ENCODE measurements around the gene AQP4.

Gene AQP4

DNA sequence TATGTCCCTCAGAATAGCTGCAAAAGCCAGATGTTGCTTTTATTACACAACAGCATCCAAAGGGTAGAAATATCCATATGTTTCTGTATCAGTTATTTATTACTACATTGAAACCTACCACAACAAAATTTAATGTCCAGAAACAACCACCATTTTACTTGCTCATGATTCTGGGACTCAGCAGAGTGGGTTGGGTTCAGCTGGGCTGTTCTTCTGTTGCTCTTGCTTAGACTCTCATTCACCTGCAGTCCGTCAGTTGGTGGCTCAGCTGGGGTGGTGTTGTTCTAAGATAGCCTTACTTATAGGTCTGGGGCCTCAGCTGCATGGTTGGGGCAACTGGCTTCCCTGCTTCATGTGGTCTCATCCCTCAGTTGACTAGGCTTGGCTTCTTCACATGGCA is 21.7 kb downstream of the AQP4 start:
- Histone ChIP-seq H3K27ac (ENCODE audit: low read depth, low read length) (no peak overlapping the region), H3K9me3 (ENCODE audit: control insufficient read depth in 1 of 2, low read length in 2 of 2) (no peaks in the 10 kb centered on the region), H3K9ac (ENCODE audit: low read depth in 1 of 2, low read length in 2 of 2) (no peak overlapping the region), H3K36me3 (ENCODE audit: control insufficient read depth in 1 of 2, insufficient read depth in 2 of 2, low read length in 2 of 2) (no peaks in the 10 kb centered on the region), H3K4me3 (ENCODE audit: low read depth in 1 of 2, low read length in 2 of 2) (no peak overlapping the region), H3K27me3 (ENCODE audit: control insufficient read depth in 1 of 2, insufficient read depth in 2 of 2, low read length in 2 of 2) (no peaks in the 10 kb centered on the region), H3K4me1 (ENCODE audit: control insufficient read depth in 1 of 2, insufficient read depth in 2 of 2, low read length in 2 of 2) (no peaks in the 10 kb centered on the region)

DNA sequence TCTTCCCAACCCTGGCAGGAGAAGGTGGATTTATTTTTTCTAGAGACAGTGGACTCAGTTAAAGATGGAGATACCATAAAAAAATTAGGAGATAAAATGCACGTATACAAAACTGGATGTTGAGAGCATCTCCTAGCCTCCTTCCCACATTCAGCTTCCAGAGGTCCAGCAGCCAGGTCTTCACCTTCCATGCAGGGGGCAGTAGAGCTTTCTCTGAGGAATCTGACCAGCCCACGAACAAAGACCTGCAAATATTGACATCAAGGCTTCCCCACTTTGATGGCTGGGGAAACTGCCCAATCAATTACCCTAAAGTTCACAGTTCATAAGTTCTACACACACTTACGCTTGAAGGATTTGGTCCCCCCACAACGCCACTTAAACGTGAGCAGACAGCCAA is 24.5 kb downstream of the AQP4 start:
- Histone ChIP-seq H3K9me3 (ENCODE audit: control insufficient read depth in 1 of 2, low read length in 2 of 2) (no peaks in the 10 kb centered on the region), H3K4me3 (ENCODE audit: low read depth in 1 of 2, low read length in 2 of 2) (no peak overlapping the region), H3K4me1 (ENCODE audit: control insufficient read depth in 1 of 2, insufficient read depth in 2 of 2, low read length in 2 of 2) (no peaks in the 10 kb centered on the region), H3K36me3 (ENCODE audit: control insufficient read depth in 1 of 2, insufficient read depth in 2 of 2, low read length in 2 of 2) (no peaks in the 10 kb centered on the region), H3K27me3 (ENCODE audit: control insufficient read depth in 1 of 2, insufficient read depth in 2 of 2, low read length in 2 of 2) (no peaks in the 10 kb centered on the region), H3K27ac (ENCODE audit: low read depth, low read length) (no peak overlapping the region), H3K9ac (ENCODE audit: low read depth in 1 of 2, low read length in 2 of 2) (no peak overlapping the region)

DNA sequence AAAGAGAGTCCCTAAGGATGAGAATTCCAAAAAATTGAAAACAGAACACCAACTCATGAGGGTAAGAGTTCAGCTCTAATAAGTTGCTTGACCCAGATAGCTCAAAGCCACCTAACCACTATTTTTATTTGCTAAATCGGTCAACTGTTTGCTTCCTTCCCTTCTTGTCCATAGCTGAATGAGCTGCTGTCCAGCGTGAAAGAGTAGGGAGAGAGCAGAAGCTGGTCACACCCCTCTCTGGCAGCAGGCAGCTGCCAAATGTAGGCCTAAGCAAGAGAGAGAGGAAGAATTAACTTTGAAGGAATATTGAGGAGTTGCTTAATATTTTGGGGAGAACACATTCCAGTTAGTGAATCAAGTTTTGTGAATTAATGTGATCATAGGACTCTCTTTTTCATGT is 25.9 kb downstream of the AQP4 start:
- Histone ChIP-seq H3K9ac (ENCODE audit: low read depth in 1 of 2, low read length in 2 of 2) (no peak overlapping the region), H3K9me3 (ENCODE audit: control insufficient read depth in 1 of 2, low read length in 2 of 2) (no peaks in the 10 kb centered on the region), H3K4me1 (ENCODE audit: control insufficient read depth in 1 of 2, insufficient read depth in 2 of 2, low read length in 2 of 2) (no peaks in the 10 kb centered on the region), H3K36me3 (ENCODE audit: control insufficient read depth in 1 of 2, insufficient read depth in 2 of 2, low read length in 2 of 2) (no peaks in the 10 kb centered on the region), H3K4me3 (ENCODE audit: low read depth in 1 of 2, low read length in 2 of 2) (no peak overlapping the region), H3K27me3 (ENCODE audit: control insufficient read depth in 1 of 2, insufficient read depth in 2 of 2, low read length in 2 of 2) (no peaks in the 10 kb centered on the region), H3K27ac (ENCODE audit: low read depth, low read length) (no peak overlapping the region)

DNA sequence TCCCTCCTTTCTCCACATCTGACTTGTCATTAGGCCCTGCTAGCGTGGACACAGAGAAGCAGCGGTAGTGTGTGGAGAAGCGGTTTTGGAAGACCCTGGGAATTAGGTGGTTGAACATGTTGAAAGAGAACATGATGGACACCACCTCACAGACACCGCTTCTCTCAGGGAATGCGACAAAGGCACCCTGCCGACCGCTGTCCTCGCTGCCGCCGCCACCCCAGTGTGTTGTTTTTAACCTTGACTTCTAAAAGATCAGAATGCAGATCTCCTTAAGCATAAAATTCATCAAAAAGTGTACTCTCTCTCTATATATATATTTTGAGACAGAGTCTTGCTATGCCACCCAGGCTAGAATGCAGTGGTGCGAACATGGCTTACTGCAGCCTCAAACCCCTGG is 33.2 kb downstream of the AQP4 start:
- Histone ChIP-seq H3K36me3 (ENCODE audit: control insufficient read depth in 1 of 2, insufficient read depth in 2 of 2, low read length in 2 of 2) (no peaks in the 10 kb centered on the region), H3K9me3 (ENCODE audit: control insufficient read depth in 1 of 2, low read length in 2 of 2) (no peaks in the 10 kb centered on the region), H3K27me3 (ENCODE audit: control insufficient read depth in 1 of 2, insufficient read depth in 2 of 2, low read length in 2 of 2) (no peaks in the 10 kb centered on the region), H3K4me1 (ENCODE audit: control insufficient read depth in 1 of 2, insufficient read depth in 2 of 2, low read length in 2 of 2) (no peaks in the 10 kb centered on the region), H3K27ac (ENCODE audit: low read depth, low read length) (no peak overlapping the region), H3K9ac (ENCODE audit: low read depth in 1 of 2, low read length in 2 of 2) (no peak overlapping the region), H3K4me3 (ENCODE audit: low read depth in 1 of 2, low read length in 2 of 2) (no peak overlapping the region)

DNA sequence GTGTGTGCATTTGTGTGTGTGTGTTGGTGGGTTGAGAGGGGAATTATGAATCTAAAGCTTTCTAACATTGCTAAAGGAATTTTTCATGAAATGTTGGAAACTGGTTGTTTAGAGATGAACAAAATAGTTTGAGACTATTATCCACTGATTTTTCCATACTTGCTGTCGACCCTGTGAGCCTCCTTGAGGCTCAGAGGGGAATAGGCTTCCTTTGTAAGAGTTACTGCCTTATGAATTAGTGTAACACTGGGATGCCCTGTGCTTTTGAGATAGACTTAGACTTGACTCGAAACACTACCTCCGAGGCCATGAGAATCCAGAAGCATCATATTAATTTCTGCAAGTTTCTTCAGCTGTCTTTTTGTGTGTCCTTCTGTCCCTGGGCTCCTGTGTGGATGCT is 37.9 kb downstream of the AQP4 start:
- no peak overlapping the region for H3K27ac ChIP-seq (ENCODE audit: low read depth, low read length)
- no peaks in the 10 kb centered on the region for H3K27me3 ChIP-seq (ENCODE audit: control insufficient read depth in 1 of 2, insufficient read depth in 2 of 2, low read length in 2 of 2)
- H3K36me3 ChIP-seq (ENCODE audit: control insufficient read depth in 1 of 2, insufficient read depth in 2 of 2, low read length in 2 of 2), result no peaks in the 10 kb centered on the region
- H3K9me3 ChIP-seq (ENCODE audit: control insufficient read depth in 1 of 2, low read length in 2 of 2), result no peaks in the 10 kb centered on the region
- H3K4me1 ChIP-seq (ENCODE audit: control insufficient read depth in 1 of 2, insufficient read depth in 2 of 2, low read length in 2 of 2), result no peaks in the 10 kb centered on the region
- H3K4me3 ChIP-seq (ENCODE audit: low read depth in 1 of 2, low read length in 2 of 2), result no peak overlapping the region
- H3K9ac ChIP-seq (ENCODE audit: low read depth in 1 of 2, low read length in 2 of 2), result no peak overlapping the region

DNA sequence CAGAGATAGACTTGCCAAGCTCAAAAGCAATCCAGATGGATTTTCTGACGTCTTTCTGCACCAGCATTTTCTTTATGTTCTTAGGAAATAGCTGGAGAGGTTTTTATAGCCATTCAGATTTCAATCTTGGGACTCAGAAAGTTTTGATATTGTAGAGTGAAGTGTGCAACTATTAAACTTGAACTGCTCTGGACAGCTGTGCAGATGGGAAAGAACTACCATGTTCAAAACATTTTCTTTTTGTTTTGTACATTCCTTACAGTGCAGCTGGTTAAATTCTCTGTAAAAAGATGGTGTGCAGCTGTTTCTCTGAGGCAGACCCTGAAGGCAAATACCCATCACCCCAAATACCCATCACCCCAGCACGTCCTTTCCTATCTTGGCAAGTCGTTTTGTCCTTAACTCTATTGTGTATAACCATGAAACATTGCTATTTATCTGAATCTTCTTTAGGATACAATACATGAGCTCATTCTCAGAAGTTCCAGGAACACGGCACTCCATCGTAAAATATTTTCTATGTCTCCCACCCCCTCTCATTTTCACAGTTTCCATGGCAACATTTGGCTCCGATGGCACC is 38.8 kb downstream of the AQP4 start:
- no peaks in the 10 kb centered on the region for H3K36me3 ChIP-seq (ENCODE audit: control insufficient read depth in 1 of 2, insufficient read depth in 2 of 2, low read length in 2 of 2)
- no peaks in the 10 kb centered on the region for H3K27me3 ChIP-seq (ENCODE audit: control insufficient read depth in 1 of 2, insufficient read depth in 2 of 2, low read length in 2 of 2)
- no peak overlapping the region for H3K27ac ChIP-seq (ENCODE audit: low read depth, low read length)
- H3K9ac ChIP-seq (ENCODE audit: low read depth in 1 of 2, low read length in 2 of 2), result no peak overlapping the region
- no peak overlapping the region for H3K4me3 ChIP-seq (ENCODE audit: low read depth in 1 of 2, low read length in 2 of 2)
- H3K4me1 ChIP-seq (ENCODE audit: control insufficient read depth in 1 of 2, insufficient read depth in 2 of 2, low read length in 2 of 2), result no peaks in the 10 kb centered on the region
- no peaks in the 10 kb centered on the region for H3K9me3 ChIP-seq (ENCODE audit: control insufficient read depth in 1 of 2, low read length in 2 of 2)

DNA sequence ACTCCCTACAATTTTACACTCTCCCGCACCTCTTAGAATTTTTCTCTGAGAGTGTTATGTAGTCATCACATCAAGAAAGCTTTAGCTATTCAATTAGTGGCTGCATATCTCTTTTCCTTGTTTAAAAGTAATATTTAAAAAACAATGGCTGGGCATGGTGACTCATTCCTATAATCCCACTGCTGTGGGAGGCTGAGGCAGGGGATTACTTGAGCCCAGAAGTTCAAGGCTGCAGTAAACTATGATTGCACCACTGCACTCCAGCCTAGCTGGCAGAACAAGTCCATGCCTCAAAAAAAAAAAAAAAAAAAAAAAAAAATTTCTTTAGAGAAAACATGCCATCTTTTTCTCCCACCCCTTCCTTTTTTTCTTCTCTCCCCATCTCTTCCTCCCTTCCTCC is 44.3 kb downstream of the AQP4 start:
- no peaks in the 10 kb centered on the region for H3K4me1 ChIP-seq (ENCODE audit: control insufficient read depth in 1 of 2, insufficient read depth in 2 of 2, low read length in 2 of 2)
- H3K9me3 ChIP-seq (ENCODE audit: control insufficient read depth in 1 of 2, low read length in 2 of 2), result peaks cover 0 to 5% of the 10 kb centered on the region in 2 donors
- H3K4me3 ChIP-seq (ENCODE audit: low read depth in 1 of 2, low read length in 2 of 2), result no peak overlapping the region
- H3K27ac ChIP-seq (ENCODE audit: low read depth, low read length), result no peak overlapping the region
- H3K9ac ChIP-seq (ENCODE audit: low read depth in 1 of 2, low read length in 2 of 2), result no peak overlapping the region
- H3K27me3 ChIP-seq (ENCODE audit: control insufficient read depth in 1 of 2, insufficient read depth in 2 of 2, low read length in 2 of 2), result no peaks in the 10 kb centered on the region
- no peaks in the 10 kb centered on the region for H3K36me3 ChIP-seq (ENCODE audit: control insufficient read depth in 1 of 2, insufficient read depth in 2 of 2, low read length in 2 of 2)

DNA sequence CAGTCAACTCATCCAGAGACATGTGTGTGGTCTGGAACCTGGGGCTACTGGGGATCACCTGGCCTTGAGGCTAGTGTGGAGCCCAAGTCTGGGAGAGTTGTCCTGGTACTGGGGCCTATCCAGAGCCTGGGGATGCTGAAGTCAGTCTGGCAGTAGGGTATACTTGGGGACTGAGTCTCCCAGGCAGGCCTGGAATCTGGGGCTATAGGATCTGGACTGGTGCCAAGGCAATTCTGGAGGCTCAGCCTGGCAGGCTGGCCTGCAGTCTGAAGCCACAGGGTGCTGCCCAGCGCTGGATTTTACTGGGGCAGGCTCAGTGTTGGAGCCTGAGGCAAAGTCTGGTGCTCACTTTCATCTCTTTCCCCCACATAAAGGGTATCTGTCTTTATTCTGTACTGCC is 46.5 kb downstream of the AQP4 start:
- H3K4me3 ChIP-seq (ENCODE audit: low read depth in 1 of 2, low read length in 2 of 2), result no peak overlapping the region
- no peak overlapping the region for H3K9ac ChIP-seq (ENCODE audit: low read depth in 1 of 2, low read length in 2 of 2)
- no peaks in the 10 kb centered on the region for H3K27me3 ChIP-seq (ENCODE audit: control insufficient read depth in 1 of 2, insufficient read depth in 2 of 2, low read length in 2 of 2)
- H3K4me1 ChIP-seq (ENCODE audit: control insufficient read depth in 1 of 2, insufficient read depth in 2 of 2, low read length in 2 of 2), result no peaks in the 10 kb centered on the region
- no peaks in the 10 kb centered on the region for H3K36me3 ChIP-seq (ENCODE audit: control insufficient read depth in 1 of 2, insufficient read depth in 2 of 2, low read length in 2 of 2)
- no peak overlapping the region for H3K27ac ChIP-seq (ENCODE audit: low read depth, low read length)
- H3K9me3 ChIP-seq (ENCODE audit: control insufficient read depth in 1 of 2, low read length in 2 of 2), result peaks cover 0 to 5% of the 10 kb centered on the region in 2 donors

DNA sequence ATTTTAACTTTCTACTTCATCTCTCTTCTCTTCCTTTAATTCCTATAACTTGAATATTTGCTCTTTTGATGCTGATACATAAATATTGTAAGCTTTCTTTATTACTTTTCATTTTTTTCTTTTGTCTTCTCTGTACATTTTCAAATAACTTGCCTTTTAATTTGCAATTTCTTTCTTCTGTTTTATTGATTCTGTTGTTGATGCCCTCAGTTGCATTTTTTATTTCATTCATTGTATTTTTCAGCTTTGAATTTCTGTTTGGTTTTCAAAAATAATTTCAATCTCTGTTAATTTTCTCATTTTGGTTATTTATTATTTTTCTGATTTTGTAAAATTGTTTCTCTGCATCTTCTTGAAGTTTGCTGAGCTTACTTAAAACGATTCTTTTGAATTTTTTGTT is 47.0 kb downstream of the AQP4 start:
- H3K9ac ChIP-seq (ENCODE audit: low read depth in 1 of 2, low read length in 2 of 2), result no peak overlapping the region
- H3K36me3 ChIP-seq (ENCODE audit: control insufficient read depth in 1 of 2, insufficient read depth in 2 of 2, low read length in 2 of 2), result no peaks in the 10 kb centered on the region
- H3K4me3 ChIP-seq (ENCODE audit: low read depth in 1 of 2, low read length in 2 of 2), result no peak overlapping the region
- no peaks in the 10 kb centered on the region for H3K27me3 ChIP-seq (ENCODE audit: control insufficient read depth in 1 of 2, insufficient read depth in 2 of 2, low read length in 2 of 2)
- peaks cover 0 to 5% of the 10 kb centered on the region in 2 donors for H3K9me3 ChIP-seq (ENCODE audit: control insufficient read depth in 1 of 2, low read length in 2 of 2)
- no peaks in the 10 kb centered on the region for H3K4me1 ChIP-seq (ENCODE audit: control insufficient read depth in 1 of 2, insufficient read depth in 2 of 2, low read length in 2 of 2)
- H3K27ac ChIP-seq (ENCODE audit: low read depth, low read length), result no peak overlapping the region

DNA sequence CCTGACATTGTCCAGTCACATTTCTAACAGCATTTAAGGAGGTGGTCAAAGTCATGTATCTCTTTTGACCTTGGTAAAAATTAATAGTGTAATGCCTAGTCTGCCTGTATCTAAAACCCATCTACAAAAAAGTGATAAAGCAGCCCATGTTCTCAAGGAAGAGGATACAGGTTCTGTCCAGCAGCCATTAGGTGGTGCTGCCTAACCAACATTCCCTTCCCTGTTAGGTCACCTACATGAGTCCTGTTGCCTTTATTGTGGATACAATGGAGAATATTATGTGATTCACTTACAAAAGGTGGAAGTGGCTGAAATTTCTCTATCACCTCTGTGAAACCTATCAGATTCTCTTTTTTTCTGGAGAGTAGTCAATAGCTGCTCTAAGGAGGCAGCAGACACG is 52.5 kb downstream of the AQP4 start:
- Histone ChIP-seq H3K9ac (ENCODE audit: low read depth in 1 of 2, low read length in 2 of 2) (no peak overlapping the region), H3K4me1 (ENCODE audit: control insufficient read depth in 1 of 2, insufficient read depth in 2 of 2, low read length in 2 of 2) (no peaks in the 10 kb centered on the region), H3K27me3 (ENCODE audit: control insufficient read depth in 1 of 2, insufficient read depth in 2 of 2, low read length in 2 of 2) (no peaks in the 10 kb centered on the region), H3K27ac (ENCODE audit: low read depth, low read length) (no peak overlapping the region), H3K9me3 (ENCODE audit: control insufficient read depth in 1 of 2, low read length in 2 of 2) (no peaks in the 10 kb centered on the region), H3K4me3 (ENCODE audit: low read depth in 1 of 2, low read length in 2 of 2) (no peak overlapping the region), H3K36me3 (ENCODE audit: control insufficient read depth in 1 of 2, insufficient read depth in 2 of 2, low read length in 2 of 2) (no peaks in the 10 kb centered on the region)

DNA sequence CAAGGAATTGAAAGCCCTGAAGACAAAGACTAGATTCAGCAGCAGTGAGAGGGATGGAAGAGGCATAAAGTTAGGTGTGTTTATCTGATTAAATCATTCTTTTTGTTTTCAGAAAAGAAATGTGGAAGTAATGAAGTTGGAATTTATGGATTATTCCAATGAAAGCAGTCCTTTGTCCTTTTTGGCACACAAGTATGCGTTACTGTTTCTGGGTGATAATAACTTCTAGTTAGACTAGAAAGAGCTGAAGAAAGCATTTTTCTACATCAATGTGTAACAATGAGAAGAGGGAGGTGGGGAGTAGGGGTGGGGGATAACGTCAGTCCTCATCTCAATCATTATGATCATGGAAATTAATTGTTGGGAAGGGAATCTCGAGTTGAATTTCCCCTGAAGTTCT is 53.0 kb downstream of the AQP4 start:
- H3K27me3 ChIP-seq (ENCODE audit: control insufficient read depth in 1 of 2, insufficient read depth in 2 of 2, low read length in 2 of 2), result no peaks in the 10 kb centered on the region
- H3K36me3 ChIP-seq (ENCODE audit: control insufficient read depth in 1 of 2, insufficient read depth in 2 of 2, low read length in 2 of 2), result no peaks in the 10 kb centered on the region
- H3K4me3 ChIP-seq (ENCODE audit: low read depth in 1 of 2, low read length in 2 of 2), result no peak overlapping the region
- no peak overlapping the region for H3K27ac ChIP-seq (ENCODE audit: low read depth, low read length)
- H3K4me1 ChIP-seq (ENCODE audit: control insufficient read depth in 1 of 2, insufficient read depth in 2 of 2, low read length in 2 of 2), result no peaks in the 10 kb centered on the region
- no peaks in the 10 kb centered on the region for H3K9me3 ChIP-seq (ENCODE audit: control insufficient read depth in 1 of 2, low read length in 2 of 2)
- H3K9ac ChIP-seq (ENCODE audit: low read depth in 1 of 2, low read length in 2 of 2), result no peak overlapping the region
